HepG2 (cell line): Measurements from ENCODE around the gene SERPINF2. TPM values are rescaled to one million over a fixed set of nuclear protein-coding genes. Genes with fewer than 3 reads are reported as not detected.
A peak's percentile ranks its signal among the peaks of the same experiment; 100 is the strongest.

Experiments
- ARNT ChIP-seq: fragments of 450-650 bp; IDR thresholded peaks from 2 replicates; pipeline ENCODE4 v1.6.1; 2017
- DNMT1 ChIP-seq: sonication (generic); formaldehyde crosslinking; IDR thresholded peaks from 2 replicates; pipeline ENCODE4 v1.5.1; 2020; ENCODE audit warnings: mild to moderate bottlenecking, missing genetic modification reagents
- E2F1 ChIP-seq: sonication (generic); formaldehyde crosslinking; IDR thresholded peaks from 2 replicates; pipeline ENCODE4 v1.5.0; 2020; ENCODE audit warnings: missing genetic modification reagents
- FOSL1 ChIP-seq: sonication (generic); formaldehyde crosslinking; IDR thresholded peaks from 2 replicates; pipeline ENCODE4 v1.9.0; 2021; ENCODE audit warnings: missing genetic modification reagents, borderline replicate concordance
- FOXK2 ChIP-seq: fragments of 450-650 bp; IDR thresholded peaks from 2 replicates; pipeline ENCODE4 v1.6.1; 2016
- HMG20A ChIP-seq: IDR thresholded peaks from 2 replicates; pipeline ENCODE4 v1.6.1; 2016; ENCODE audit warnings: borderline replicate concordance
- HOXA5 ChIP-seq: sonication (generic); formaldehyde crosslinking; IDR thresholded peaks from 2 replicates; pipeline ENCODE4 v1.4.0; 2020; ENCODE audit warnings: missing genetic modification reagents
- HOXD1 ChIP-seq: sonication (generic); formaldehyde crosslinking; IDR thresholded peaks from 2 replicates; pipeline ENCODE4 v1.5.0; 2020; ENCODE audit warnings: missing genetic modification reagents
- IRX3 ChIP-seq: sonication (generic); formaldehyde crosslinking; IDR thresholded peaks from 2 replicates; pipeline ENCODE4 v1.8.1; 2023; ENCODE audit warnings: mild to moderate bottlenecking, low read depth, missing genetic modification reagents, borderline replicate concordance
- MEIS2 ChIP-seq: sonication (generic); formaldehyde crosslinking; IDR thresholded peaks from 2 replicates; pipeline ENCODE4 v1.9.0; 2021; ENCODE audit warnings: mild to moderate bottlenecking, missing genetic modification reagents
- MNT ChIP-seq: fragments of 450-650 bp; IDR thresholded peaks from 2 replicates; pipeline ENCODE4 v1.6.1; 2016
- NR2F6 ChIP-seq, 2 experiments: IDR thresholded peaks; 2 replicates each; pipeline ENCODE4 v1.6.1; 2016; ENCODE audit warnings: antibody characterized with exemption in 1 of 2, mild to moderate bottlenecking in 1 of 2
- PHB2 ChIP-seq: fragments of 450-650 bp; IDR thresholded peaks from 2 replicates; pipeline ENCODE4 v1.6.1; 2018; ENCODE audit not compliant: partially characterized antibody
- SKI ChIP-seq: fragments of 450-650 bp; IDR thresholded peaks from one replicate; pipeline ENCODE4 v1.6.1; 2018; ENCODE audit warnings: mild to moderate bottlenecking; ENCODE audit not compliant: partially characterized antibody
- SRF ChIP-seq: IDR thresholded peaks from 2 replicates; pipeline ENCODE4 v1.6.1; 2011; ENCODE audit warnings: mild to moderate bottlenecking, low read depth, low read length, moderate library complexity
- THAP9 ChIP-seq: sonication (generic); formaldehyde crosslinking; IDR thresholded peaks from 2 replicates; pipeline ENCODE4; 2020; ENCODE audit warnings: missing genetic modification reagents, mild to moderate bottlenecking, borderline replicate concordance
- ZBTB1 ChIP-seq: sonication (generic); formaldehyde crosslinking; IDR thresholded peaks from 2 replicates; pipeline ENCODE4 v1.4.0; 2020; ENCODE audit warnings: missing genetic modification reagents, borderline replicate concordance
- ZBTB20 ChIP-seq: sonication (generic); formaldehyde crosslinking; IDR thresholded peaks from 2 replicates; pipeline ENCODE4 v1.8.1; 2023; ENCODE audit warnings: missing genetic modification reagents, low read depth, mild to moderate bottlenecking, borderline replicate concordance
- ZFP36 ChIP-seq: fragments of 150-350 bp; IDR thresholded peaks from 2 replicates; pipeline ENCODE4 v1.6.1; 2018; ENCODE audit warnings: borderline replicate concordance, low read length, low read depth; ENCODE audit not compliant: partially characterized antibody
- ZNF572 ChIP-seq: sonication (generic); formaldehyde crosslinking; IDR thresholded peaks from 2 replicates; pipeline ENCODE4 v1.5.1; 2020; ENCODE audit warnings: mild to moderate bottlenecking, missing genetic modification reagents
- ZNF772 ChIP-seq: sonication (generic); formaldehyde crosslinking; IDR thresholded peaks from 2 replicates; pipeline ENCODE4 v1.5.0; 2020; ENCODE audit warnings: mild to moderate bottlenecking, missing genetic modification reagents
- ZNF788 ChIP-seq: sonication (generic); formaldehyde crosslinking; IDR thresholded peaks from 2 replicates; pipeline ENCODE4 v1.5.0; 2020; ENCODE audit warnings: mild to moderate bottlenecking, missing genetic modification reagents, borderline replicate concordance
- ZNF891 ChIP-seq: sonication (generic); formaldehyde crosslinking; IDR thresholded peaks from 2 replicates; pipeline ENCODE4 v1.5.0; 2020; ENCODE audit warnings: mild to moderate bottlenecking, missing genetic modification reagents
- ZSCAN21 ChIP-seq: sonication (generic); formaldehyde crosslinking; IDR thresholded peaks from 2 replicates; pipeline ENCODE4 v1.8.0; 2022; ENCODE audit warnings: mild to moderate bottlenecking, missing genetic modification reagents, moderate library complexity, borderline replicate concordance
- ZZZ3 ChIP-seq: sonication (generic); formaldehyde crosslinking; IDR thresholded peaks from 2 replicates; pipeline ENCODE4 v1.4.0; 2020; ENCODE audit warnings: missing genetic modification reagents, mild to moderate bottlenecking, borderline replicate concordance
- polyA plus RNA-seq, 8 experiments: library from polyadenylated mRNA; depleted of rRNA in 3 of 8; stranded (reverse) in 7 of 8; unstranded in 1 of 8; fragments of >200 nt; fragmentation: Illumina TruSeq in 4 of 8; extraction: Trizol in 4 of 8; gene quantifications; 2 replicates each; pipeline versions ENCODE4 v1.2.1 to v1.2.3, GENCODE V29; 2011 to 2016; ENCODE audit warnings: low read depth in 4 of 8, missing spikeins in 1 of 8, mixed read lengths in 1 of 8; ENCODE audit not compliant: insufficient read depth in 1 of 8
- total RNA-seq, 5 experiments: library from RNA; depleted of rRNA; stranded (reverse); fragments of >200 nt; fragmentation: Illumina TruSeq; extraction: Trizol; gene quantifications; 2 replicates each; pipeline ENCODE4 v1.2.3, GENCODE V29; 2016; ENCODE audit warnings: low read depth in 1 of 5

The SERPINF2 gene
- total and polyA plus RNA-seq, 2 of the 13 experiments (the other 11 are each of a cell fraction or from before 2014, with no cell fraction given), result 309 to 548 TPM

- TF ChIP-seq ZNF788 (CRISPR knock-in tag) (peak; percentile 74; the same call in 1 of the 2 replicates), MEIS2 (CRISPR knock-in tag) (peak; percentile 45), IRX3 (CRISPR knock-in tag) (peak; percentile 3; the same call in 1 of the 2 replicates), FOXK2 (no peak), HOXD1 (CRISPR knock-in tag) (0 out of 2 replicates have a peak, but pooled peaks have one; percentile 21), FOSL1 (0 out of 2 replicates have a peak, but pooled peaks have one; percentile 28), ZNF572 (no peak), DNMT1 (CRISPR knock-in tag) (no peak), ZBTB1 (CRISPR knock-in tag) (no peak), ZZZ3 (CRISPR knock-in tag) (no peak), ZNF772 (CRISPR knock-in tag) (peak; percentile 21; the same call in 1 of the 2 replicates), SKI (peak; percentile 23), ARNT (no peak), HOXA5 (peak; percentile 22; the same call in 1 of the 2 replicates), THAP9 (peak; percentile 53; the same call in 1 of the 2 replicates), PHB2 (no peak), ZSCAN21 (CRISPR knock-in tag) (peak; percentile 35; the same call in 1 of the 2 replicates), ZFP36 (peak; percentile 2), SRF (0 out of 2 replicates have a peak, but pooled peaks have one; percentile 15), ZBTB20 (CRISPR knock-in tag) (0 out of 2 replicates have a peak, but pooled peaks have one; percentile 61), NR2F6 (IDR thresholded peaks at IDR 0.05) (no peak), NR2F6 (CRISPR knock-in tag; IDR thresholded peaks at IDR 0.05) (peak; percentile 7; the same call in 1 of the 2 replicates), E2F1 (CRISPR knock-in tag) (peak; percentile 65), MNT (peak; percentile 85), ZNF891 (CRISPR knock-in tag) (no peak), HMG20A (CRISPR knock-in tag) (no peak)
Measured at GRCh38 chr17:1716076-1716911, 26.4 kb upstream of the SERPINF2 start (continued).
